ENCODE data around the gene PCAT6.
"Not testable (repeated sequence)": the region's sequence is repeated elsewhere in the genome, so short reads cannot be mapped to it uniquely, and the experiment has no call there.

Gene PCAT6

GRCh38 chr1:202807926-202808757, 2.6 kb upstream of the PCAT6 start, which contains the start of gene KDM5B:
TSS of gene KDM5B (minus strand) at chr1:202808421. CDS start at chr1:202808305, 116 bp downstream.
- no peak for DNase-seq

- no peak for DNase-seq
Observed at GRCh38 chr1:202809597-202810159, 1.1 kb upstream of the PCAT6 start.

- no peak for DNase-seq
Observed at GRCh38 chr1:202810193-202810614, 550 bp upstream of the PCAT6 start.

GRCh38 chr1:202811296-202812175, 782 bp downstream of the PCAT6 start:
- no peak for DNase-seq

- DNase-seq = no peak
Observed at GRCh38 chr1:202812176-202813026, 1.6 kb downstream of the PCAT6 start.

- no peak for DNase-seq
Observed at GRCh38 chr1:202815120-202815519, 4.4 kb downstream of the PCAT6 start.

- no peak for DNase-seq
Observed at GRCh38 chr1:202818819-202819218, 8.1 kb downstream of the PCAT6 start.

- no peak for DNase-seq
Observed at GRCh38 chr1:202821467-202821866, 10.7 kb downstream of the PCAT6 start.

GRCh38 chr1:202825748-202826147, 15.0 kb downstream of the PCAT6 start:
- DNase-seq = no peak

GRCh38 chr1:202829223-202829622, 18.5 kb downstream of the PCAT6 start:
- DNase-seq = not testable (repeated sequence)

GRCh38 chr1:202831906-202832305, 21.2 kb downstream of the PCAT6 start:
- DNase-seq = no peak

- no peak for DNase-seq
Observed at GRCh38 chr1:202834771-202835547, 24.2 kb downstream of the PCAT6 start.

GRCh38 chr1:202835548-202836072, 24.9 kb downstream of the PCAT6 start:
- no peak for DNase-seq

GRCh38 chr1:202836623-202837403, 26.1 kb downstream of the PCAT6 start:
- no peak for DNase-seq

- DNase-seq = no peak
Observed at GRCh38 chr1:202837746-202838262, 27.1 kb downstream of the PCAT6 start.

GRCh38 chr1:202843081-202843480, 32.3 kb downstream of the PCAT6 start:
- DNase-seq = no peak

GRCh38 chr1:202844259-202844658, 33.5 kb downstream of the PCAT6 start:
- DNase-seq = no peak

GRCh38 chr1:202844935-202845334, 34.2 kb downstream of the PCAT6 start:
- no peak for DNase-seq

GRCh38 chr1:202848191-202848542, 37.4 kb downstream of the PCAT6 start:
- no peak for DNase-seq
